IMR-90 (cell line): Measurements from ENCODE around the gene GSG1L. TPM values are rescaled to one million over a fixed set of nuclear protein-coding genes. Genes with fewer than 3 reads are reported as not detected.

Experiments
- ATAC-seq: fragments of 200-7000 bp; cut with Tn5 transposase; 2 replicates; pipeline ENCODE4 v1.9.1; 2020; ENCODE audit warnings: low read depth, mild to moderate bottlenecking, moderate library complexity
- BruUV-seq: library from RNA; stranded (reverse); fragments of 400-500 nt; replicated peaks from 2 replicates; lab custom pipeline; 2021; lab: Mats Ljungman, UMichigan
- CTCF ChIA-PET: fragments of 300-600 bp; formaldehyde crosslinking; extraction: SDS; loops from one replicate; lab custom pipeline; 2021; ENCODE audit warnings: antibody characterized with exemption; lab: Yijun Ruan, JAX
- POLR2A ChIA-PET: fragments of 300-600 bp; sonication (Branson Sonifier 250); formaldehyde crosslinking; loops from one replicate; lab custom pipeline; 2022; ENCODE audit warnings: antibody characterized with exemption; ENCODE audit not compliant: unreplicated experiment; lab: Charles Lee
- DNase-seq: peaks from one replicate; pipeline ENCODE4 v3.0.0; 2013
- H2AFZ ChIP-seq: replicated peaks from 2 replicates; pipeline ENCODE3; 2013; ENCODE audit warnings: low read length, mild to moderate bottlenecking; ENCODE audit not compliant: poor library complexity
- H2AK5ac ChIP-seq: 2 replicates; pipeline ENCODE4 v1.6.1; 2013; ENCODE audit warnings: low read depth, low read length, inconsistent platforms
- H2AK9ac ChIP-seq: replicated peaks from 2 replicates; pipeline ENCODE3; 2013; ENCODE audit warnings: mild to moderate bottlenecking, low read depth, low read length, moderate library complexity; ENCODE audit not compliant: poor library complexity
- H2BK120ac ChIP-seq: 2 replicates; pipeline ENCODE4 v1.6.1; 2013; ENCODE audit warnings: low read depth, low read length, inconsistent platforms
- H2BK15ac ChIP-seq: 3 replicates; pipeline ENCODE4 v1.6.1; 2013; ENCODE audit warnings: low read depth, low read length, inconsistent platforms
- H2BK20ac ChIP-seq: 2 replicates; pipeline ENCODE4 v1.6.1; 2013; ENCODE audit warnings: low read depth, mild to moderate bottlenecking, inconsistent platforms, low read length, moderate library complexity
- H2BK5ac ChIP-seq: 2 replicates; pipeline ENCODE4 v1.6.1; 2013; ENCODE audit warnings: mild to moderate bottlenecking, low read depth, low read length, inconsistent platforms; ENCODE audit not compliant: poor library complexity, severe bottlenecking
- H3K14ac ChIP-seq: replicated peaks from 2 replicates; pipeline ENCODE4 v1.6.1; 2013; ENCODE audit warnings: low read depth, low read length, inconsistent platforms
- H3K18ac ChIP-seq: 2 replicates; pipeline ENCODE4 v1.6.1; 2013; ENCODE audit warnings: low read depth, low read length, control low read depth
- H3K23ac ChIP-seq: 2 replicates; pipeline ENCODE4 v1.6.1; 2013; ENCODE audit warnings: low read depth, low read length, inconsistent platforms
- H3K27ac ChIP-seq: 2 replicates; pipeline ENCODE4 v1.5.1; 2013; ENCODE audit warnings: mild to moderate bottlenecking, control low read depth, low read length; ENCODE audit not compliant: insufficient read depth
- H3K27me3 ChIP-seq: 2 replicates; pipeline ENCODE4 v1.6.1; 2013; ENCODE audit warnings: low read length; ENCODE audit not compliant: control insufficient read depth, insufficient read depth
- H3K36me3 ChIP-seq: 2 replicates; pipeline ENCODE4 v1.6.1; 2013; ENCODE audit warnings: low read length, mixed read lengths; ENCODE audit not compliant: control insufficient read depth, insufficient read depth
- H3K4ac ChIP-seq: 2 replicates; pipeline ENCODE4 v1.6.1; 2013; ENCODE audit warnings: low read depth, low read length, inconsistent platforms
- H3K4me1 ChIP-seq: 2 replicates; pipeline ENCODE4 v1.6.1; 2013; ENCODE audit warnings: low read length, mixed read lengths; ENCODE audit not compliant: control insufficient read depth, insufficient read depth
- H3K4me2 ChIP-seq: 2 replicates; pipeline ENCODE4 v1.6.1; 2013; ENCODE audit warnings: low read depth, mild to moderate bottlenecking, control low read depth, low read length, moderate library complexity
- H3K4me3 ChIP-seq: 2 replicates; pipeline ENCODE4 v1.5.1; 2013; ENCODE audit warnings: low read depth, mild to moderate bottlenecking, control low read depth, low read length, moderate library complexity; ENCODE audit not compliant: insufficient read depth
- H3K56ac ChIP-seq: 2 replicates; pipeline ENCODE4 v1.6.1; 2013; ENCODE audit warnings: low read length, inconsistent platforms; ENCODE audit not compliant: insufficient read depth; ENCODE audit errors: extremely low read depth
- H3K79me1 ChIP-seq, 2 experiments: 2 replicates each; pipeline ENCODE4 v1.6.1; 2013; ENCODE audit warnings: low read length in 2 of 2, inconsistent platforms in 1 of 2, low read depth in 1 of 2
- H3K9ac ChIP-seq: 2 replicates; pipeline ENCODE4 v1.6.1; 2013; ENCODE audit warnings: low read depth, low read length, control low read depth
- H3K9me1 ChIP-seq: 2 replicates; pipeline ENCODE4 v1.6.1; 2013; ENCODE audit warnings: low read length, inconsistent platforms; ENCODE audit not compliant: insufficient read depth
- H3K9me3 ChIP-seq: 2 replicates; pipeline ENCODE4 v1.6.1; 2013; ENCODE audit warnings: low read length; ENCODE audit not compliant: control insufficient read depth, insufficient read depth
- H4K20me1 ChIP-seq: 2 replicates; pipeline ENCODE4 v1.6.1; 2013; ENCODE audit warnings: low read length, inconsistent platforms; ENCODE audit not compliant: insufficient read depth
- H4K5ac ChIP-seq: 2 replicates; pipeline ENCODE4 v1.6.1; 2013; ENCODE audit warnings: mild to moderate bottlenecking, low read depth, low read length, control low read depth
- H4K8ac ChIP-seq, 2 experiments: 2 replicates each; pipeline ENCODE4 v1.6.1; 2013; ENCODE audit warnings: low read depth in 2 of 2, low read length in 2 of 2, control low read depth in 1 of 2, inconsistent platforms in 1 of 2
- H4K91ac ChIP-seq: 2 replicates; pipeline ENCODE4 v1.6.1; 2013; ENCODE audit warnings: low read depth, low read length, inconsistent platforms; ENCODE audit not compliant: insufficient read depth
- BHLHE40 ChIP-seq: fragments of 150-350 bp; IDR thresholded peaks from 2 replicates; pipeline ENCODE4 v1.6.1; 2016; ENCODE audit warnings: mild to moderate bottlenecking, low read depth, low read length
- CEBPB ChIP-seq: IDR thresholded peaks from 2 replicates; pipeline ENCODE4 v1.6.1; 2012; ENCODE audit warnings: low read depth, low read length, improper control_type of control experiment
- CHD1 ChIP-seq: IDR thresholded peaks from 2 replicates; pipeline ENCODE4 v1.6.1; 2012; ENCODE audit warnings: low read depth, low read length, improper control_type of control experiment
- ELK1 ChIP-seq: fragments of 150-350 bp; IDR thresholded peaks from 2 replicates; pipeline ENCODE4 v1.6.1; 2016; ENCODE audit warnings: low read depth, mild to moderate bottlenecking, low read length, moderate library complexity, borderline replicate concordance
- FOS ChIP-seq: fragments of 150-350 bp; IDR thresholded peaks from 2 replicates; pipeline ENCODE4 v1.6.1; 2016; ENCODE audit warnings: low read depth, low read length
- MAFK ChIP-seq: IDR thresholded peaks from 2 replicates; pipeline ENCODE4 v1.6.1; 2012; ENCODE audit warnings: low read depth, low read length, improper control_type of control experiment
- MAZ ChIP-seq: IDR thresholded peaks from 2 replicates; pipeline ENCODE4 v1.6.1; 2012; ENCODE audit warnings: low read depth, mild to moderate bottlenecking, low read length, improper control_type of control experiment, moderate library complexity, borderline replicate concordance
- MXI1 ChIP-seq: IDR thresholded peaks from 2 replicates; pipeline ENCODE4 v1.6.1; 2012; ENCODE audit warnings: low read depth, mild to moderate bottlenecking, low read length, moderate library complexity, borderline replicate concordance
- NFE2L2 ChIP-seq: fragments of 150-350 bp; IDR thresholded peaks from 2 replicates; pipeline ENCODE4 v1.6.1; 2016; ENCODE audit warnings: low read depth, mild to moderate bottlenecking, low read length
- POLR2A ChIP-seq: IDR thresholded peaks from 2 replicates; pipeline ENCODE4 v1.6.1; 2012; ENCODE audit warnings: mild to moderate bottlenecking, low read depth, low read length
- RAD21 ChIP-seq: IDR thresholded peaks from 2 replicates; pipeline ENCODE4 v1.6.1; 2012; ENCODE audit warnings: low read length, improper control_type of control experiment
- RCOR1 ChIP-seq: IDR thresholded peaks from 2 replicates; pipeline ENCODE4 v1.6.1; 2012; ENCODE audit warnings: mild to moderate bottlenecking, low read length, improper control_type of control experiment; ENCODE audit not compliant: insufficient replicate concordance
- RFX5 ChIP-seq: IDR thresholded peaks from 2 replicates; pipeline ENCODE4 v1.8.0; 2012; ENCODE audit warnings: low read depth, mild to moderate bottlenecking, low read length, moderate library complexity
- SMC3 ChIP-seq: fragments of 150-350 bp; IDR thresholded peaks from 2 replicates; pipeline ENCODE4 v1.6.1; 2016; ENCODE audit warnings: low read depth, mild to moderate bottlenecking, antibody characterized with exemption, low read length, moderate library complexity
- WGBS, 2 experiments: methylation state at CpG; one replicate each; pipeline versions ENCODE4 v1.1.5 to v1.1.7; 2013; ENCODE audit warnings: missing lambda C conversion rate in 2 of 2; ENCODE audit not compliant: insufficient read length in 1 of 2; ENCODE audit errors: extremely low coverage in 2 of 2; 5-methylcytosine and 5-hydroxymethylcytosine counted together
- dilution Hi-C: fragments of 300-500 bp; cut with HindIII; formaldehyde crosslinking; loops from one replicate; pipeline ENCODE4 v1.14.3; 2018; ENCODE audit warnings: low sequenced_read_pairs; ENCODE audit not compliant: unreplicated experiment
- in situ Hi-C: fragments of 300-500 bp; cut with MboI; formaldehyde crosslinking; loops from 3 replicates; pipeline ENCODE4 v1.14.3; 2019; ENCODE audit warnings: low sequenced_read_pairs, inconsistent platforms, mixed read lengths
- intact Hi-C: fragments of 100-400 bp; cut with micrococcal nuclease; formaldehyde crosslinking; loops from 2 replicates; pipeline ENCODE4 v1.10.0; 2022
- polyA plus RNA-seq, 3 experiments: library from polyadenylated mRNA; depleted of rRNA; stranded (reverse); fragments of >200 nt; gene quantifications; 2 replicates each; pipeline ENCODE4 v1.2.3, GENCODE V29; 2012; ENCODE audit warnings: low replicate concordance in 1 of 3
- total RNA-seq: library from RNA; depleted of rRNA; stranded (reverse); fragments of >200 nt; gene quantifications from 2 replicates; pipeline ENCODE4 v1.2.3, GENCODE V29; 2012
- TF ChIP-seq, protein P1 (sequence below): conservative IDR thresholded peaks from 2 replicates; pipeline ENCODE4 v1.5.1; 2012; ENCODE audit warnings: mild to moderate bottlenecking, low read depth, low read length, improper control_type of control experiment
- TF ChIP-seq, protein P2 (sequence below): fragments of 150-350 bp; IDR thresholded peaks from 2 replicates; pipeline ENCODE4 v1.6.1; 2017; ENCODE audit warnings: mild to moderate bottlenecking, antibody characterized with exemption, low read length, low read depth

The GSG1L gene
- total and polyA plus RNA-seq, 2 of the 4 experiments (the other 2 are of a cell fraction): not detected

DNA sequence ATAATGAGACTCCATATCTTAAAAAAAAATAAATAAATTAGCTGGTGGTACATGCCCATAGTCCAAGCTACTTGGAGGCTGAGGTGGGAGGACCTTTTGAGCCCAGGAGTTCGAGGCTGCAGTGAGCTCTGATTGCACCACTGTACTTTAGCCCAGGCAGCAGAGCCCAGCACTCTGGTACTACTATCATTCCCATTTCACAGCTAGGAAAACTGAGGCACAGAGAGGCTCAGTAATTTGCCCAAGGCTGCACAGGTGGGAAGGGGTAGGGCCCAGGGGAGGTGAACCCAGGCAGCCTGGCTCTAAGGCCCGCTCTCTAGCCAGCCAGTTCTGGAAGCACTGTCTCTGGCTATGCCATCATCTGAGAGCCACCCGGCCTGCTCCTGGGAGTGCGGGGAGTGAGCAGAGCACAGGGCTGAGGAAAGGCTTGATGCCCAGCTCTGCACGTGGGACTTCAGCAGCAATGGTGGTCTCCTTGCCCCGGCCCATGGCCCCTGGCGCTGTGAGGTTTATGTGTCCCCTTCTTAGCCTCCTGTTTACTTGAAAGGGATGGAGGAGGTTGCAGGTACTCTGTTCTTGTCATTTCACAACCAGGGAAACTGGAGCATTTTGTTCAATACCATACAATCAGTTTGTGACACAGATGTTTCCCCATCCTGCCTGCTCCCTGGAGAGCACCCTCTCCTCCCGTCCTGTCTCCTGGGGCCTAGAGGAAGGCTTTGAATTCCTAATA is 291.3 kb downstream of the GSG1L start:
- H4K20me1 ChIP-seq: no peaks in the 10 kb centered on the region

More for the DNA sequence above, 291.3 kb downstream of the GSG1L start:
- no peak overlapping the region for H2AK9ac ChIP-seq
- whole genome bisulfite sequencing, 2 experiments: no CpG with 5 or more reads among the region's 8 CpGs
- dilution Hi-C loops: no loop called here
- in situ Hi-C loops: no loop called here
- intact Hi-C loops: loop anchor here (10.0 kb wide), 1 partner anchor 137 kb away; no protein-coding TSS in a partner anchor
- no peak overlapping the region for H3K27ac ChIP-seq
- no peak overlapping the region for H2BK20ac ChIP-seq
- no peak for TF ChIP-seq RFX5
- TF ChIP-seq CEBPB: no peak
- TF ChIP-seq, protein P1, sequence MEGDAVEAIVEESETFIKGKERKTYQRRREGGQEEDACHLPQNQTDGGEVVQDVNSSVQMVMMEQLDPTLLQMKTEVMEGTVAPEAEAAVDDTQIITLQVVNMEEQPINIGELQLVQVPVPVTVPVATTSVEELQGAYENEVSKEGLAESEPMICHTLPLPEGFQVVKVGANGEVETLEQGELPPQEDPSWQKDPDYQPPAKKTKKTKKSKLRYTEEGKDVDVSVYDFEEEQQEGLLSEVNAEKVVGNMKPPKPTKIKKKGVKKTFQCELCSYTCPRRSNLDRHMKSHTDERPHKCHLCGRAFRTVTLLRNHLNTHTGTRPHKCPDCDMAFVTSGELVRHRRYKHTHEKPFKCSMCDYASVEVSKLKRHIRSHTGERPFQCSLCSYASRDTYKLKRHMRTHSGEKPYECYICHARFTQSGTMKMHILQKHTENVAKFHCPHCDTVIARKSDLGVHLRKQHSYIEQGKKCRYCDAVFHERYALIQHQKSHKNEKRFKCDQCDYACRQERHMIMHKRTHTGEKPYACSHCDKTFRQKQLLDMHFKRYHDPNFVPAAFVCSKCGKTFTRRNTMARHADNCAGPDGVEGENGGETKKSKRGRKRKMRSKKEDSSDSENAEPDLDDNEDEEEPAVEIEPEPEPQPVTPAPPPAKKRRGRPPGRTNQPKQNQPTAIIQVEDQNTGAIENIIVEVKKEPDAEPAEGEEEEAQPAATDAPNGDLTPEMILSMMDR: no peak
- no peak for TF ChIP-seq MAZ
- TF ChIP-seq CHD1: no peak
- TF ChIP-seq RAD21: no peak
- no peak for TF ChIP-seq MAFK
- no peak for TF ChIP-seq NFE2L2
- no peak for TF ChIP-seq MXI1
- TF ChIP-seq SMC3: no peak
- no peak for TF ChIP-seq BHLHE40
- no peak for TF ChIP-seq RCOR1
- TF ChIP-seq, protein P2, sequence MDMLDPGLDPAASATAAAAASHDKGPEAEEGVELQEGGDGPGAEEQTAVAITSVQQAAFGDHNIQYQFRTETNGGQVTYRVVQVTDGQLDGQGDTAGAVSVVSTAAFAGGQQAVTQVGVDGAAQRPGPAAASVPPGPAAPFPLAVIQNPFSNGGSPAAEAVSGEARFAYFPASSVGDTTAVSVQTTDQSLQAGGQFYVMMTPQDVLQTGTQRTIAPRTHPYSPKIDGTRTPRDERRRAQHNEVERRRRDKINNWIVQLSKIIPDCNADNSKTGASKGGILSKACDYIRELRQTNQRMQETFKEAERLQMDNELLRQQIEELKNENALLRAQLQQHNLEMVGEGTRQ: no peak
- no peak for TF ChIP-seq ELK1
- TF ChIP-seq FOS: no peak
- TF ChIP-seq POLR2A: no peak
- POLR2A ChIA-PET: no interaction called here
- H2BK5ac ChIP-seq: no peak overlapping the region
- H2AK5ac ChIP-seq: no peak overlapping the region
- no peak overlapping the region for H4K8ac ChIP-seq
- H3K9me1 ChIP-seq: peaks cover 3% of the 10 kb centered on the region; the same call in 1 of the 2 replicates
- no peak overlapping the region for H3K23ac ChIP-seq
- no peak overlapping the region for H3K4me2 ChIP-seq
- CTCF ChIA-PET: no interaction called here
- ATAC-seq (no peak), DNase-seq (no peak)
- no peak overlapping the region for H2BK15ac ChIP-seq
- no peak overlapping the region for H2AFZ ChIP-seq
- no peak overlapping the region for H3K56ac ChIP-seq
- no peak overlapping the region for H3K4ac ChIP-seq
- H3K9me3 ChIP-seq: no peaks in the 10 kb centered on the region
- no peaks in the 10 kb centered on the region for H3K27me3 ChIP-seq
- no peak overlapping the region for H3K14ac ChIP-seq
- no TSS peak for BruUV-seq
- no peaks in the 10 kb centered on the region for H3K4me1 ChIP-seq
- H3K9ac ChIP-seq: no peak overlapping the region
- no peak overlapping the region for H3K4me3 ChIP-seq
- no peaks in the 10 kb centered on the region for H3K79me1 ChIP-seq
- H3K18ac ChIP-seq: no peak overlapping the region
- H4K91ac ChIP-seq: no peak overlapping the region
- no peak overlapping the region for H4K5ac ChIP-seq
- H3K36me3 ChIP-seq: peaks cover 9% of the 10 kb centered on the region; the same call in 1 of the 2 replicates
- no peak overlapping the region for H2BK120ac ChIP-seq
